Left cardiac atrium (tissue), 4 donors: ENCODE results near the gene HMGB2. TPM values are rescaled to one million over a fixed set of nuclear protein-coding genes. Genes with fewer than 3 reads are reported as not detected.

Experiments
- ATAC-seq, 2 donors: fragments of 200-7000 bp; cut with Tn5 transposase; one replicate each; pipeline ENCODE4 v1.9.1; 2020; ENCODE audit warnings: mild to moderate bottlenecking in 2 of 2, moderate library complexity in 2 of 2
- DNase-seq: peaks from one replicate; pipeline ENCODE4 v3.0.0-alpha.2; 2020
- intact Hi-C, 2 donors: fragments of 100-400 bp; cut with DNase I; formaldehyde crosslinking; loops; one replicate each; pipeline versions ENCODE4 v1.14.1 to v1.15.1; 2022 to 2023
- total RNA-seq, 2 donors: library from RNA; stranded (reverse); fragmentation: NEBNext Ultra II Directional; extraction: Animal tissue kit (Norgen Biotek cat#: 25700); gene quantifications; one replicate each; pipeline ENCODE4 v1.2.1, GENCODE V29; 2021
- donor health status: DM: no; HTN: yes; CAD: no.
- donor health status: DM: no; HTN: yes; CAD: no; lungs with severe emphysema.
- donor health status: DM: yes; HTN: yes; CAD: no.
- donor health status: Dilated cardiomyopathy.

The HMGB2 gene
- total RNA-seq, 2 donors from 2014 or later: 40.0 to 44.0 TPM

DNA sequence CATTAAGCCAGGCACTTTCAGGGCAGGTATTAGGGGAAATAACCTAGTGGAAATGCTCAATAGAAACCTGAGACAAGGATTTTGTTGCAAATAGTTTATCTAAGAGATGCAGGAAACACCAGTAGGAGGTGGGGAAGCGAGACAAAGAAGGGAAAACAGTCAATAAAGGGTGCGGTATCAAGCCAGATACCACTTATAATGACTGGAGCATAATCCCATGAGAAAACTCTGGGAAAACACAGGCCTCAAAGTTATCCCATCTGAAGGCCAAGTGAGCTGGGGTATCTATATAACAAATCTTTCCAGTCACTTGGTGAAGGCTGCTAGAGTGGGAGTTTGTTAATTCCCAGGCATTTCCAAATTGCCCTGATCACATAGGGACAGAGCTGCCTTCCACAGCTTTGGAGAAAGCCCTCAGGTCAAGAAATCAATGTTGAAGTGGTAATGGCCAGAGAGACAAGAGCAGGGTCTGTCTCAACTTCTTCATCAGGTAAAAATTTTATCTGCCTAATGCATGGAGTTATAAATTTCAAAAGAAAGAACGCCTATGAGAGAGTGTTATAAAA is 9.8 kb upstream of the HMGB2 start:
- no peak for DNase-seq
- ATAC-seq: no peak
- intact Hi-C loops: no loop called here

GRCh38 chr4:173337463-173337862 is 3.3 kb upstream of the HMGB2 start:
- ATAC-seq: no peak
- no peak for DNase-seq

GRCh38 chr4:173334891-173335752 is 964 bp upstream of the HMGB2 start:
- intact Hi-C loops: loop anchor here in 1 of 2 donors (2.0 kb wide), 1 partner anchor 34 kb away; no protein-coding TSS in a partner anchor
- DNase-seq (peak; percentile 62), ATAC-seq (peak; percentile 38 to 68)

More at GRCh38 chr4:173337463-173337862, 3.3 kb upstream of the HMGB2 start:
- intact Hi-C loops: no loop called here

GRCh38 chr4:173333658-173334084 is 487 bp downstream of the HMGB2 start:
- peak; percentile 69 to 77 for ATAC-seq
- intact Hi-C loops: loop anchor here in 1 of 2 donors (2.0 kb wide), 1 partner anchor 35 kb away; no protein-coding TSS in a partner anchor

DNA sequence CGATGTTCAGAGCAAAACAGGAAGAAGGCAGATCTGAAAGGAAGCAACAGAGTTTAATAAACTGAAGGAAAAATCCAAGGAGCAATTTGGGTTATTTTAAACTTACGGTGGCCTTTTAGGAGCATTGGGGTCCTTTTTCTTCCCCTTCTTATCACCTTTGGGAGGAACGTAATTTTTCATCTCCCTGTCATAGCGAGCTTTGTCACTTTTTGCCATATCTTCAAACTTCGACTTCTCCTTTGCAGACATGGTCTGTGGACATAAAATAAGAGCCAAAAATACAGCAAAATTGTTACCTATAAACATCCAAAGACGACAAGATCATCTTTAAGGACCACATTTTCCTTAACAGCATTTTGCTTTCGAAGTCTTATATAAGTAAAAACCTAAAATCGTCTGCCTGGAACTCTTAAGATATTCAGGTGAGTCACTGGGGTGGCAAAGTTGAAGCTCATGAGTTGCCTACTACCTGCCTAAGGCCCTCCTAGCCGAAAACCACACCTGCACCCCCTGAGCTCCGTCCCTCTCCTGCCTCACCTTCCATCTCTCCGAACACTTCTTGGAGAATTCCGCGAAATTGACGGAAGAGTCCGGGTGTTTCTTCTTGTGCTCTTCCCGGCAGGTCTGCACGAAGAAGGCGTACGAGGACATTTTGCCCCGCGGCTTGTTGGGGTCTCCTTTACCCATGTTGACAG is 1.0 kb downstream of the HMGB2 start:
- intact Hi-C loops: no loop called here
- ATAC-seq: no peak
- no peak for DNase-seq

More at GRCh38 chr4:173333658-173334084, 487 bp downstream of the HMGB2 start:
- peak; percentile 73 for DNase-seq

GRCh38 chr4:173332021-173332487 is 2.1 kb downstream of the HMGB2 start:
- DNase-seq: no peak
- ATAC-seq: no peak
- intact Hi-C loops: no loop called here

GRCh38 chr4:173330590-173330989 is 3.6 kb downstream of the HMGB2 start:
- intact Hi-C loops: no loop called here
- DNase-seq (no peak), ATAC-seq (no peak)

DNA sequence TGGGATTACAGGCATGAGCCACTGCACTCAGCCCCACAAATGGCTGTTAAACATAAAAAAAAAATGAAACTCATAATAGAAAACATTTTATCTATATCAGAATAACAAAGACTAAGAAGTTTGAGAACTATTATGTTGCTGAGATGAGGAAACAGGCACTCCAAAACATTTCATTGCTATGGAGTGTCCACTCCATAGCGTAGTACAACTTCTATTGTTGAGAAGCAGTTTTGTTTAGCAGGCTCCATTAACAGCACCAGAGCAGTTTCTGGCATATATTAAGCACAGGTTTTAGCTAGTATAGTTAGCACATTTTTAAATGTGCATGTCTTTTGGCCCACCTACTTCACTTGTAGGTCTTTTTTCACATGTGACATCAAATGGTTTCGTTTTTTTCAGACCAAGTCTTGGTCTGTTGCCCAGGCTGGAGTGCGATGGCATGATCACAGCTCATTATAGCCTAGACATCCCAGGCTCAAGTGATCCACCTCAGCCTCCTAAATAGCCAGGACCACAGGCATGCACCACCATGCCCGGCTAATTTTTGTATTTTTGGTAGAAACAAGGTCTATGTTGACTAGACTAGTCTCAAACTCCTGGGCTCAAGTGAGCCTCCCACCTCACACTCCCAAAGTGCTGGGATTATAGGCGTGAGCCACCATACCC is 5.8 kb downstream of the HMGB2 start:
- DNase-seq (no peak), ATAC-seq (no peak)
- intact Hi-C loops: no loop called here

- intact Hi-C loops: no loop called here
These were observed 9.0 kb downstream of the HMGB2 start for GRCh38 chr4:173325007-173325736.

GRCh38 chr4:173319696-173320095 is 14.5 kb downstream of the HMGB2 start:
- no peak for ATAC-seq
- intact Hi-C loops: loop anchor here (2.0 to 10.0 kb wide), 4 partner anchors 98 to 185 kb away; no protein-coding TSS in a partner anchor

More at GRCh38 chr4:173325007-173325736, 9.0 kb downstream of the HMGB2 start:
- no peak for ATAC-seq
- DNase-seq: no peak

GRCh38 chr4:173318648-173319211 is 15.4 kb downstream of the HMGB2 start:
- DNase-seq: no peak
- intact Hi-C loops: loop anchor here (2.0 to 10.0 kb wide), 3 partner anchors 99 to 186 kb away; no protein-coding TSS in a partner anchor
- ATAC-seq: peak; percentile 27 to 44

More at GRCh38 chr4:173319696-173320095, 14.5 kb downstream of the HMGB2 start:
- no peak for DNase-seq

DNA sequence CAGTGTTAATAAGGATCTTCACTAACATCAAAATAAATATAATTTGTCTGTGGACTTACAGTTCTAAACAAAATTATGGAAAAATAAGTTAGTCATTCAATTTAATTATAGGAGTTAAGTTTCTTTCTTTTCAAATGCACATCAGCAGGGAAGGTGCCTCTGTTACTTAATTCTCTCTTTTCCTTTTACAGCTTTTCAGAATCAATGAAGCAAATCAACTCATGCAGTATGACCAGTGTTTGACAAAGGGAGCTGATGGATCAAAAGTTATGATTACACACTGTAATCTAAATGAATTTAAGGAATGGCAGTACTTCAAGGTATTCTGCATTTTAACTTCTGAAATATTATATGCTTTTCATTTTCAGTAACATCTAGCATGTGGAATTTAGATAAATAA is 15.9 kb downstream of the HMGB2 start:
- intact Hi-C loops: loop anchor here (2.0 to 10.0 kb wide), 3 partner anchors 99 to 187 kb away; no protein-coding TSS in a partner anchor
- no peak for DNase-seq
- ATAC-seq: no peak

GRCh38 chr4:173317004-173317403 is 17.2 kb downstream of the HMGB2 start:
- DNase-seq (no peak), ATAC-seq (no peak)
- intact Hi-C loops: loop anchor here in 1 of 2 donors (5.0 to 10.0 kb wide), 2 partner anchors 100 to 188 kb away; no protein-coding TSS in a partner anchor

DNA sequence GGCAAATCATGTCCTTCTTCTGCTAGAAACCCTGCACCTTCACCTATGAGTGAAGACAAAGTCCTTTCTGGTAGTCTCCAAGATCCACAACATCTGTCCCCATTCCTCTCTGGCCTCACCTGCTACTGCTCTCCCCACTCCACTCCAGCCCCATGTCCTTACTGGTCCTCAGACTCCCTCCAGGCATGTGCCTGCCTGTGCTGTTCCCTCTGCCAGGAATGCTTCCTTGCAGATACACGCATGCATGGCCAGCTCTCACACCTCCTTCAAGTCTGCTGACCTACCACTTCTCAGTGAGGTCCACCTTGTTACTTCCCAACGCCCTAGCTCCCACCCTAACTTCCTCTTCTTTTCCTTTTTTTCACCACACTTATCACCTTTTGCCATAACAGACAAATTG is 18.1 kb downstream of the HMGB2 start:
- intact Hi-C loops: loop anchor here in 1 of 2 donors (5.0 to 10.0 kb wide), 2 partner anchors 101 to 189 kb away; no protein-coding TSS in a partner anchor
- peak in 1 of 2 donors; percentile 18 for ATAC-seq
- no peak for DNase-seq

GRCh38 chr4:173314715-173315114 is 19.4 kb downstream of the HMGB2 start:
- DNase-seq (no peak), ATAC-seq (no peak)
- intact Hi-C loops: loop anchor here in 1 of 2 donors (5.0 to 10.0 kb wide), 2 partner anchors 103 to 190 kb away; no protein-coding TSS in a partner anchor

GRCh38 chr4:173311368-173311767 is 22.8 kb downstream of the HMGB2 start:
- ATAC-seq: no peak
- DNase-seq: no peak
- intact Hi-C loops: loop anchor here in 1 of 2 donors (10.0 kb wide), 1 partner anchor 193 kb away; no protein-coding TSS in a partner anchor

- no peak for ATAC-seq
- DNase-seq: no peak
- intact Hi-C loops: no loop called here
These were observed 26.4 kb downstream of the HMGB2 start for GRCh38 chr4:173307778-173308177.
